ENCODE results near the gene NDUFB3. TPM values are rescaled to one million over a fixed set of nuclear protein-coding genes. Genes with fewer than 3 reads are reported as not detected.

Gene NDUFB3
- total RNA-seq, 1 donor from 2014 or later = 115 TPM

DNA sequence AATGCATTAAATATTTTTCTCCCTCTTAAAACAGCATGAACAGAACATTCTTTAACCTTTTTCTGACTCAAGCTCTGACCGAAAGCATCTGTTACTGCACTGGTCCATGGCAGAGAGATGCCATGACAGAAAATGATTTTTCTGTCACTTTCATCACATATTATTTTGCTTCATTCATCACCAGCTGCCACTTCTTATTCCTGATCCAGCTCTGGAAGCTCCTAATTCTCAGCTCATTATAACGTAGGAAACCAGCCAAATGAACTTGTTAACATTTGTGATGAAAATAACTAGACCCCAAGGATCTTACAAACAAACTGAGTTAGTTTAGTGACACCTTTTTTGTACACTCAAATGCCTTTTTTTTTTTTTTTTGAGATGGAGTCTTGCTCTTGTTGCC, 36.5 kb downstream of the NDUFB3 start:
- no peak for FAIRE-seq

DNA sequence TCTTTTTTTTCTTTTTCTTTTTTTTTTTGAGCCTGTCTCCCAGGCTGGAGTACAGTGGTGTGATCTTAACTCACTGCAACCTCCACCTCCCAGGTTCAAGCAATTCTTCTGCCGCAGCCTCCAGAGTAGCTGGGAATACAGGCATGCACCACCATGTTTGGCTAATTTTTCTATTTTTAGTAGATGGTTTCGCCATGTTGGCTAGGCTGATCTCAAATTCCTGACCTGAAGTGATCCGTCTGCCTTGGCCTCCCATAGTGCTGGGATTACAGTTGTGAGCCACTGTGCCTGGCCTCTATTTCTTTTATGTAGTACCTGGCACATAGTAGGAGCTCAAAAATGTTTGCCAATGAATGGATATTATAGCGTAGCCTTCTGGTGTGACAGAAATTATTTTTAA, 37.4 kb downstream of the NDUFB3 start:
- Histone ChIP-seq H4K20me1 (ENCODE audit: insufficient read depth, low read length) (no peaks in the 10 kb centered on the region), H3K27me3 (ENCODE audit: insufficient read depth, low read length) (no peaks in the 10 kb centered on the region), H3K4me1 (ENCODE audit: insufficient read depth, low read length) (no peaks in the 10 kb centered on the region), H3K4me3 (ENCODE audit: insufficient read depth, low read depth, low read length) (no peak overlapping the region), H3K9me3 (ENCODE audit: insufficient read depth, low read depth, low read length) (no peaks in the 10 kb centered on the region), H3K4me2 (ENCODE audit: low read length) (no peak overlapping the region), H2AFZ (ENCODE audit: low read depth, low read length) (no peak overlapping the region), H3K9ac (ENCODE audit: low read length) (no peak overlapping the region), H3K27ac (ENCODE audit: low read depth, low read length) (no peak overlapping the region), H3K79me2 (ENCODE audit: insufficient read depth, low read length) (no peaks in the 10 kb centered on the region), H3K36me3 (ENCODE audit: insufficient read depth, low read length) (no peaks in the 10 kb centered on the region)
- Mint-ChIP-seq H3K36me3 (ENCODE audit: low read depth, unreplicated experiment) (no peaks in the 10 kb centered on the region), H3K27me3 (ENCODE audit: low read depth, unreplicated experiment) (no peaks in the 10 kb centered on the region), H3K27ac (ENCODE audit: unreplicated experiment) (no peak overlapping the region), H3K4me1 (ENCODE audit: low read depth, unreplicated experiment) (no peaks in the 10 kb centered on the region), H3K9me3 (ENCODE audit: unreplicated experiment) (no peaks in the 10 kb centered on the region), H3K4me3 (ENCODE audit: unreplicated experiment) (no peak overlapping the region)
- no peak for DNase-seq (ENCODE audit: low read depth)
- FAIRE-seq = no peak
- TF ChIP-seq EZH2 (IDR thresholded peaks at IDR 0.05; ENCODE audit: insufficient read depth, low read length) = no peak
- TF ChIP-seq, protein P1, sequence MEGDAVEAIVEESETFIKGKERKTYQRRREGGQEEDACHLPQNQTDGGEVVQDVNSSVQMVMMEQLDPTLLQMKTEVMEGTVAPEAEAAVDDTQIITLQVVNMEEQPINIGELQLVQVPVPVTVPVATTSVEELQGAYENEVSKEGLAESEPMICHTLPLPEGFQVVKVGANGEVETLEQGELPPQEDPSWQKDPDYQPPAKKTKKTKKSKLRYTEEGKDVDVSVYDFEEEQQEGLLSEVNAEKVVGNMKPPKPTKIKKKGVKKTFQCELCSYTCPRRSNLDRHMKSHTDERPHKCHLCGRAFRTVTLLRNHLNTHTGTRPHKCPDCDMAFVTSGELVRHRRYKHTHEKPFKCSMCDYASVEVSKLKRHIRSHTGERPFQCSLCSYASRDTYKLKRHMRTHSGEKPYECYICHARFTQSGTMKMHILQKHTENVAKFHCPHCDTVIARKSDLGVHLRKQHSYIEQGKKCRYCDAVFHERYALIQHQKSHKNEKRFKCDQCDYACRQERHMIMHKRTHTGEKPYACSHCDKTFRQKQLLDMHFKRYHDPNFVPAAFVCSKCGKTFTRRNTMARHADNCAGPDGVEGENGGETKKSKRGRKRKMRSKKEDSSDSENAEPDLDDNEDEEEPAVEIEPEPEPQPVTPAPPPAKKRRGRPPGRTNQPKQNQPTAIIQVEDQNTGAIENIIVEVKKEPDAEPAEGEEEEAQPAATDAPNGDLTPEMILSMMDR (IDR thresholded peaks at IDR 0.05; ENCODE audit: insufficient read depth, low read depth, low read length) = no peak

More for the DNA sequence above, 36.5 kb downstream of the NDUFB3 start:
- Mint-ChIP-seq H3K4me3 (ENCODE audit: unreplicated experiment) (no peak overlapping the region), H3K27me3 (ENCODE audit: low read depth, unreplicated experiment) (no peaks in the 10 kb centered on the region), H3K9me3 (ENCODE audit: unreplicated experiment) (no peaks in the 10 kb centered on the region), H3K4me1 (ENCODE audit: low read depth, unreplicated experiment) (no peaks in the 10 kb centered on the region), H3K27ac (ENCODE audit: unreplicated experiment) (no peak overlapping the region), H3K36me3 (ENCODE audit: low read depth, unreplicated experiment) (no peaks in the 10 kb centered on the region)
- no peak for TF ChIP-seq EZH2 (IDR thresholded peaks at IDR 0.05; ENCODE audit: insufficient read depth, low read length)
- TF ChIP-seq, protein P1 (IDR thresholded peaks at IDR 0.05; ENCODE audit: insufficient read depth, low read depth, low read length) = no peak
- H3K9ac ChIP-seq (ENCODE audit: low read length) = no peak overlapping the region
- H3K27me3 ChIP-seq (ENCODE audit: insufficient read depth, low read length) = no peaks in the 10 kb centered on the region
- no peak overlapping the region for H2AFZ ChIP-seq (ENCODE audit: low read depth, low read length)
- no peaks in the 10 kb centered on the region for H4K20me1 ChIP-seq (ENCODE audit: insufficient read depth, low read length)
- no peaks in the 10 kb centered on the region for H3K36me3 ChIP-seq (ENCODE audit: insufficient read depth, low read length)
- no peak overlapping the region for H3K4me2 ChIP-seq (ENCODE audit: low read length)
- no peak overlapping the region for H3K27ac ChIP-seq (ENCODE audit: low read depth, low read length)
- H3K9me3 ChIP-seq (ENCODE audit: insufficient read depth, low read depth, low read length) = no peaks in the 10 kb centered on the region
- no peak overlapping the region for H3K4me3 ChIP-seq (ENCODE audit: insufficient read depth, low read depth, low read length)
- no peaks in the 10 kb centered on the region for H3K4me1 ChIP-seq (ENCODE audit: insufficient read depth, low read length)
- DNase-seq (ENCODE audit: low read depth) = no peak
- no peaks in the 10 kb centered on the region for H3K79me2 ChIP-seq (ENCODE audit: insufficient read depth, low read length)

DNA sequence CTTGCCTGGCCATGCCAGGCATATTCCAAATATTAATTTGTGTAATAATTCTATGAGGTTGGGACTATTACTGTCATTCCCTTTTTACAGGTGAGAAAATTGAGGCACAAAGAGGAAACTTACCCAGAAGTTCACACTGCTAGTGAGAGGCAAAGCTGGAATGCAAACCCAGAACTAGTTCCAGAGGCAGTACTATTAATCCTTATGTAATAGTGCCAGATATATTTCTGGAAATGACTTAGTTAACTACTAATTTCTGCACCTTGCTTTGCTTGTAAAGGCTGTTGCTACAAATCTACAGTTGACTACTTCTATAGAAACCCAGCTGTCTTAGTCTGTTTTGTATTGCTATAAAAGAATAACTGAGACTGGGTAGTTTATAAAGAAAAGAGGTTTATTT, 38.8 kb downstream of the NDUFB3 start:
- DNase-seq (ENCODE audit: low read depth) (no peak), FAIRE-seq (no peak)
- Histone ChIP-seq H3K27me3 (ENCODE audit: insufficient read depth, low read length) (no peaks in the 10 kb centered on the region), H3K9me3 (ENCODE audit: insufficient read depth, low read depth, low read length) (no peaks in the 10 kb centered on the region), H3K4me3 (ENCODE audit: insufficient read depth, low read depth, low read length) (no peak overlapping the region), H3K4me1 (ENCODE audit: insufficient read depth, low read length) (peaks cover 4% of the 10 kb centered on the region), H2AFZ (ENCODE audit: low read depth, low read length) (no peak overlapping the region), H3K4me2 (ENCODE audit: low read length) (no peak overlapping the region), H3K9ac (ENCODE audit: low read length) (no peak overlapping the region), H4K20me1 (ENCODE audit: insufficient read depth, low read length) (no peaks in the 10 kb centered on the region), H3K79me2 (ENCODE audit: insufficient read depth, low read length) (no peaks in the 10 kb centered on the region), H3K27ac (ENCODE audit: low read depth, low read length) (no peak overlapping the region), H3K36me3 (ENCODE audit: insufficient read depth, low read length) (no peaks in the 10 kb centered on the region)
- TF ChIP-seq, protein P1 (IDR thresholded peaks at IDR 0.05; ENCODE audit: insufficient read depth, low read depth, low read length) = no peak
- TF ChIP-seq EZH2 (IDR thresholded peaks at IDR 0.05; ENCODE audit: insufficient read depth, low read length) = no peak
- H3K27me3 Mint-ChIP-seq (ENCODE audit: low read depth, unreplicated experiment) = no peaks in the 10 kb centered on the region
- H3K36me3 Mint-ChIP-seq (ENCODE audit: low read depth, unreplicated experiment) = no peaks in the 10 kb centered on the region
- no peak overlapping the region for H3K4me3 Mint-ChIP-seq (ENCODE audit: unreplicated experiment)
- H3K27ac Mint-ChIP-seq (ENCODE audit: unreplicated experiment) = no peak overlapping the region
- peaks cover 7% of the 10 kb centered on the region for H3K4me1 Mint-ChIP-seq (ENCODE audit: low read depth, unreplicated experiment)
- no peaks in the 10 kb centered on the region for H3K9me3 Mint-ChIP-seq (ENCODE audit: unreplicated experiment)
